HepG2 (cell line): ENCODE data around the gene WDCP. TPM values are rescaled to one million over a fixed set of nuclear protein-coding genes. Genes with fewer than 3 reads are reported as not detected.

ENCODE experiments used
- HDAC1 ChIP-seq: sonication (generic); formaldehyde crosslinking; IDR thresholded peaks from 2 replicates; pipeline ENCODE4 v1.5.1; 2020; ENCODE audit warnings: mild to moderate bottlenecking, missing genetic modification reagents
- HNRNPUL1 ChIP-seq: fragments of 200-400 bp; formaldehyde crosslinking; IDR thresholded peaks from 2 replicates; pipeline ENCODE4 v1.6.1; 2017; ENCODE audit warnings: low read depth, mild to moderate bottlenecking, low read length, moderate library complexity
- HOXA3 ChIP-seq: sonication (generic); formaldehyde crosslinking; IDR thresholded peaks from 2 replicates; pipeline ENCODE4 v1.5.0; 2020; ENCODE audit warnings: missing genetic modification reagents
- JARID2 ChIP-seq: sonication (generic); formaldehyde crosslinking; IDR thresholded peaks from 2 replicates; pipeline ENCODE4 v1.8.1; 2023; ENCODE audit warnings: missing genetic modification reagents, inconsistent platforms; ENCODE audit not compliant: insufficient replicate concordance
- KLF11 ChIP-seq: IDR thresholded peaks from 2 replicates; pipeline ENCODE4 v1.6.1; 2016; ENCODE audit warnings: missing compliant biosample characterization
- KLF9 ChIP-seq: IDR thresholded peaks from 2 replicates; pipeline ENCODE4 v1.6.1; 2016; ENCODE audit warnings: low read depth
- MAFK ChIP-seq, 2 experiments: IDR thresholded peaks in 1 of 2; conservative IDR thresholded peaks in 1 of 2; 2 replicates each; pipeline ENCODE4 v1.6.1; 2011; ENCODE audit warnings: improper control_type of control experiment in 2 of 2, low read length in 2 of 2
- NR2F1 ChIP-seq, 2 experiments: fragments of 450-650 bp in 1 of 2; formaldehyde crosslinking in 1 of 2; IDR thresholded peaks; 2 replicates each; pipeline versions ENCODE4 v1.5.0 to v1.6.1; 2016 to 2020; ENCODE audit warnings: mild to moderate bottlenecking in 1 of 2, missing compliant biosample characterization in 1 of 2, missing genetic modification reagents in 1 of 2, moderate library complexity in 1 of 2
- PRDM10 ChIP-seq: sonication (generic); formaldehyde crosslinking; IDR thresholded peaks from 2 replicates; pipeline ENCODE4 v1.4.0; 2020; ENCODE audit warnings: low read depth, missing genetic modification reagents
- RELA ChIP-seq: sonication (generic); formaldehyde crosslinking; IDR thresholded peaks from 2 replicates; pipeline ENCODE4 v1.4.0; 2020; ENCODE audit warnings: missing genetic modification reagents
- SMAD1 ChIP-seq: sonication (generic); formaldehyde crosslinking; IDR thresholded peaks from 2 replicates; pipeline ENCODE4 v1.4.0; 2020; ENCODE audit warnings: missing genetic modification reagents, low read depth, mild to moderate bottlenecking, borderline replicate concordance
- TEF ChIP-seq: sonication (generic); formaldehyde crosslinking; IDR thresholded peaks from 2 replicates; pipeline ENCODE4 v1.5.0; 2020; ENCODE audit warnings: missing genetic modification reagents
- XBP1 ChIP-seq: sonication (generic); formaldehyde crosslinking; IDR thresholded peaks from 2 replicates; pipeline ENCODE4 v1.5.0; 2020; ENCODE audit warnings: missing genetic modification reagents
- ZNF33B ChIP-seq: sonication (generic); formaldehyde crosslinking; IDR thresholded peaks from 2 replicates; pipeline ENCODE4 v1.5.1; 2020; ENCODE audit warnings: mild to moderate bottlenecking, missing genetic modification reagents
- ZNF614 ChIP-seq: IDR thresholded peaks from 2 replicates; pipeline ENCODE4 v1.6.1; 2018; ENCODE audit warnings: missing biosample characterization, missing genetic modification reagents, inconsistent platforms, borderline replicate concordance
- polyA plus RNA-seq, 8 experiments: library from polyadenylated mRNA; depleted of rRNA in 3 of 8; stranded (reverse) in 7 of 8; unstranded in 1 of 8; fragments of >200 nt; fragmentation: Illumina TruSeq in 4 of 8; extraction: Trizol in 4 of 8; gene quantifications; 2 replicates each; pipeline versions ENCODE4 v1.2.1 to v1.2.3, GENCODE V29; 2011 to 2016; ENCODE audit warnings: low read depth in 4 of 8, missing spikeins in 1 of 8, mixed read lengths in 1 of 8; ENCODE audit not compliant: insufficient read depth in 1 of 8
- total RNA-seq, 5 experiments: library from RNA; depleted of rRNA; stranded (reverse); fragments of >200 nt; fragmentation: Illumina TruSeq; extraction: Trizol; gene quantifications; 2 replicates each; pipeline ENCODE4 v1.2.3, GENCODE V29; 2016; ENCODE audit warnings: low read depth in 1 of 5
- TF ChIP-seq, protein P1 (sequence below): IDR thresholded peaks from 2 replicates; pipeline ENCODE4 v1.4.0; 2020; ENCODE audit warnings: mild to moderate bottlenecking, missing genetic modification reagents
- TF ChIP-seq, protein P2 (sequence below): sonication (generic); formaldehyde crosslinking; IDR thresholded peaks from 2 replicates; pipeline ENCODE4 v1.5.0; 2020; ENCODE audit warnings: missing genetic modification reagents
- TF ChIP-seq, protein P3 (sequence below): sonication (generic); formaldehyde crosslinking; IDR thresholded peaks from 2 replicates; pipeline ENCODE4 v1.4.0; 2020; ENCODE audit warnings: low read depth, mild to moderate bottlenecking, missing genetic modification reagents

The WDCP gene
- total and polyA plus RNA-seq, 2 of the 13 experiments (the other 11 are each of a cell fraction or from before 2014, with no cell fraction given), result 17.4 to 22.6 TPM

DNA sequence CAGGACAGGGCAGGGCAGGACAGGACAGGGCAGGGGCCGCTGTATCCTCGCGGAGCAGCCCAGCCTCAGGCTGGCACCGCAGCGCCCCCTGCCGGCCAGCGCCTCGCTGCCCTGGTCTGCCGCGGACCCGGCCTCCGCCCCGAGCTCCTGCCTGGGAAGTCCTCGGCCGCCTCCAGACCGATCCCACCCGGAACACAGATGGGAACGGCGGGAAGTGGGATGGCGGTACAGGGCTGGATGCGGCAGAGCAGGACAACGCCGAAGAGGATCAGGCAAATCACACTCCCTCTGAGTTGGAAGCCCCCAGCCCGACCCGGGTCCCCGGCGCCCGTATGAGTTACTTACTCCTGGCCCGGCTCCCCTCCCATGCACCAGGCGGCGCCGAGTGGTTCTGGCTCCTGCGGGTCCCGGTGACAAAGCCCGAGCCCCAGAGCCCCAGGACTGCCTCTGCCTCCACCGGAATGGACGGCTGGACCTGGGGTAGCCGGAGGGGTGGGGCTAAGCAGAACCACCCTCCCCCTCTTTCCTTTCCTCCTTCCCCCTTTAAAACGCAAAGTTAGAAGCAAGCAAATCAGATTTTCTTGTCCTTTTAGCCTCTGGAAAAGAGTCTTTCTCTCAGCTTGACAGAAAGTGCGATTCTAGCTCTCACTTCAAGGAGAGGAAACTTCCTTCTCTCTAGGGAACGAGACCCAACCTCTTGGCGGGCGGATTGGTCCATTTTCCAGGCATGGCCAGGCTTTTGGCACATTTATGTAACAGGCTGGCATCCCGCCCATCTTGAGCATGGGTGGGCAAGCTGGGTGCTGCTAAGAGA, 37.4 kb upstream of the WDCP start, which contains the start of gene TP53I3 (continued):
- TF ChIP-seq HNRNPUL1 (no peak), ZNF614 (CRISPR knock-in tag) (no peak; the same call in 1 of the 2 replicates), XBP1 (CRISPR knock-in tag) (no peak), RELA (CRISPR knock-in tag) (no peak), HOXA3 (CRISPR knock-in tag) (peak; percentile 11), MAFK (conservative IDR thresholded peaks at IDR 0.05 in 1 of 2, IDR thresholded peaks at IDR 0.05 in 1 of 2; ENCODE audit: low read length in 2 of 2) (no peak), KLF9 (CRISPR knock-in tag) (no peak), ZNF33B (peak; percentile 85; the same call in 1 of the 2 replicates), HDAC1 (peak; percentile 89), TEF (CRISPR knock-in tag) (peak; percentile 58; the same call in 1 of the 2 replicates), NR2F1 (CRISPR knock-in tag; IDR thresholded peaks at IDR 0.05) (no peak; a peak in 1 of 4 replicates), KLF11 (CRISPR knock-in tag) (no peak), PRDM10 (CRISPR knock-in tag) (peak; percentile 95), JARID2 (no peak), SMAD1 (CRISPR knock-in tag) (peak; percentile 96; the same call in 1 of the 2 replicates)
- TF ChIP-seq, protein P1, sequence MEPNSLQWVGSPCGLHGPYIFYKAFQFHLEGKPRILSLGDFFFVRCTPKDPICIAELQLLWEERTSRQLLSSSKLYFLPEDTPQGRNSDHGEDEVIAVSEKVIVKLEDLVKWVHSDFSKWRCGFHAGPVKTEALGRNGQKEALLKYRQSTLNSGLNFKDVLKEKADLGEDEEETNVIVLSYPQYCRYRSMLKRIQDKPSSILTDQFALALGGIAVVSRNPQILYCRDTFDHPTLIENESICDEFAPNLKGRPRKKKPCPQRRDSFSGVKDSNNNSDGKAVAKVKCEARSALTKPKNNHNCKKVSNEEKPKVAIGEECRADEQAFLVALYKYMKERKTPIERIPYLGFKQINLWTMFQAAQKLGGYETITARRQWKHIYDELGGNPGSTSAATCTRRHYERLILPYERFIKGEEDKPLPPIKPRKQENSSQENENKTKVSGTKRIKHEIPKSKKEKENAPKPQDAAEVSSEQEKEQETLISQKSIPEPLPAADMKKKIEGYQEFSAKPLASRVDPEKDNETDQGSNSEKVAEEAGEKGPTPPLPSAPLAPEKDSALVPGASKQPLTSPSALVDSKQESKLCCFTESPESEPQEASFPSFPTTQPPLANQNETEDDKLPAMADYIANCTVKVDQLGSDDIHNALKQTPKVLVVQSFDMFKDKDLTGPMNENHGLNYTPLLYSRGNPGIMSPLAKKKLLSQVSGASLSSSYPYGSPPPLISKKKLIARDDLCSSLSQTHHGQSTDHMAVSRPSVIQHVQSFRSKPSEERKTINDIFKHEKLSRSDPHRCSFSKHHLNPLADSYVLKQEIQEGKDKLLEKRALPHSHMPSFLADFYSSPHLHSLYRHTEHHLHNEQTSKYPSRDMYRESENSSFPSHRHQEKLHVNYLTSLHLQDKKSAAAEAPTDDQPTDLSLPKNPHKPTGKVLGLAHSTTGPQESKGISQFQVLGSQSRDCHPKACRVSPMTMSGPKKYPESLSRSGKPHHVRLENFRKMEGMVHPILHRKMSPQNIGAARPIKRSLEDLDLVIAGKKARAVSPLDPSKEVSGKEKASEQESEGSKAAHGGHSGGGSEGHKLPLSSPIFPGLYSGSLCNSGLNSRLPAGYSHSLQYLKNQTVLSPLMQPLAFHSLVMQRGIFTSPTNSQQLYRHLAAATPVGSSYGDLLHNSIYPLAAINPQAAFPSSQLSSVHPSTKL (CRISPR knock-in tag), result peak; percentile 45
- TF ChIP-seq, protein P2, sequence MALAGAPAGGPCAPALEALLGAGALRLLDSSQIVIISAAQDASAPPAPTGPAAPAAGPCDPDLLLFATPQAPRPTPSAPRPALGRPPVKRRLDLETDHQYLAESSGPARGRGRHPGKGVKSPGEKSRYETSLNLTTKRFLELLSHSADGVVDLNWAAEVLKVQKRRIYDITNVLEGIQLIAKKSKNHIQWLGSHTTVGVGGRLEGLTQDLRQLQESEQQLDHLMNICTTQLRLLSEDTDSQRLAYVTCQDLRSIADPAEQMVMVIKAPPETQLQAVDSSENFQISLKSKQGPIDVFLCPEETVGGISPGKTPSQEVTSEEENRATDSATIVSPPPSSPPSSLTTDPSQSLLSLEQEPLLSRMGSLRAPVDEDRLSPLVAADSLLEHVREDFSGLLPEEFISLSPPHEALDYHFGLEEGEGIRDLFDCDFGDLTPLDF (CRISPR knock-in tag), result peak; percentile 48; the same call in 1 of the 2 replicates
- TF ChIP-seq, protein P3, sequence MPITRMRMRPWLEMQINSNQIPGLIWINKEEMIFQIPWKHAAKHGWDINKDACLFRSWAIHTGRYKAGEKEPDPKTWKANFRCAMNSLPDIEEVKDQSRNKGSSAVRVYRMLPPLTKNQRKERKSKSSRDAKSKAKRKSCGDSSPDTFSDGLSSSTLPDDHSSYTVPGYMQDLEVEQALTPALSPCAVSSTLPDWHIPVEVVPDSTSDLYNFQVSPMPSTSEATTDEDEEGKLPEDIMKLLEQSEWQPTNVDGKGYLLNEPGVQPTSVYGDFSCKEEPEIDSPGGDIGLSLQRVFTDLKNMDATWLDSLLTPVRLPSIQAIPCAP (CRISPR knock-in tag), result no peak; the same call in 1 of the 2 replicates
